Gastrocnemius medialis (tissue), 4 donors: Measurements from ENCODE around the gene ACTA2. TPM values are rescaled to one million over a fixed set of nuclear protein-coding genes. Genes with fewer than 3 reads are reported as not detected.

Experiments
- ATAC-seq, 2 donors: fragments of 150-250 bp; one replicate each; pipeline ENCODE4 v1.9.1; 2016
- DNase-seq, 2 donors: peaks; one replicate each; pipeline ENCODE4 v3.0.0-alpha.2; 2019
- H3K27ac ChIP-seq, 4 donors: fragments of 200-600 bp; sonication (generic); 1 replicate in 1 of 4; 2 replicates in 3 of 4; pipeline ENCODE4 v1.5.1; 2016 to 2018; ENCODE audit warnings: mild to moderate bottlenecking in 2 of 4, moderate library complexity in 1 of 4
- H3K27me3 ChIP-seq, 3 donors: fragments of 200-600 bp; sonication (generic) in 2 of 3; 1 replicate in 1 of 3; 2 replicates in 2 of 3; pipeline versions ENCODE4 v1.5.1 to v1.6.0; 2016 to 2019; ENCODE audit warnings: mild to moderate bottlenecking in 1 of 3, moderate library complexity in 1 of 3
- H3K36me3 ChIP-seq, 2 donors: fragments of 200-600 bp; sonication (generic) in 1 of 2; one replicate each; pipeline ENCODE4 v1.5.1; 2017 to 2018
- H3K4me1 ChIP-seq, 2 donors: fragments of 200-600 bp; sonication (generic) in 1 of 2; one replicate each; pipeline ENCODE4 v1.5.1; 2016 to 2017; ENCODE audit warnings: mild to moderate bottlenecking in 2 of 2
- H3K4me3 ChIP-seq, 4 donors: fragments of 200-600 bp; sonication (generic) in 3 of 4; 1 replicate in 1 of 4; 2 replicates in 3 of 4; pipeline ENCODE4 v1.5.1; 2016 to 2019; ENCODE audit warnings: mild to moderate bottlenecking in 2 of 4
- H3K9me3 ChIP-seq, 3 donors: fragments of 200-600 bp; sonication (generic) in 2 of 3; 1 replicate in 1 of 3; 2 replicates in 2 of 3; pipeline ENCODE4 v1.5.1; 2016 to 2019
- CTCF ChIP-seq, 5 experiments: fragments of 450-650 bp in 3 of 5; fragments of 200-600 bp in 2 of 5; sonication (generic) in 2 of 5; IDR thresholded peaks in 4 of 5; conservative IDR thresholded peaks in 1 of 5; 1 replicate in 4 of 5; 2 replicates in 1 of 5; pipeline ENCODE4 v1.5.1; 2016 to 2019; ENCODE audit warnings: antibody characterized with exemption in 5 of 5, mild to moderate bottlenecking in 3 of 5, moderate library complexity in 3 of 5
- POLR2A ChIP-seq, 2 donors: fragments of 450-650 bp; IDR thresholded peaks; one replicate each; pipeline ENCODE4 v1.6.1; 2017; ENCODE audit warnings: antibody characterized with exemption in 2 of 2, mild to moderate bottlenecking in 2 of 2, moderate library complexity in 2 of 2
- in situ Hi-C, 4 donors: fragments of 200-750 bp; cut with MboI; loops; one replicate each; pipeline versions ENCODE4 v1.15.0 to v1.8.0; 2017; ENCODE audit warnings: low sequenced_read_pairs in 4 of 4
- intact Hi-C: fragments of 100-400 bp; cut with DNase I; formaldehyde crosslinking; loops from one replicate; pipeline ENCODE4 v1.15.1; 2023; ENCODE audit warnings: low total_unique reads
- total RNA-seq, 4 donors: library from RNA; depleted of rRNA; stranded (reverse); fragments of >200 nt; gene quantifications; one replicate each; pipeline versions ENCODE4 v1.1.0 to v1.2.3, GENCODE V29; 2016

ACTA2 gene
- total RNA-seq, 4 donors from 2014 or later: 23.4 to 119 (median 74.2) TPM

DNA sequence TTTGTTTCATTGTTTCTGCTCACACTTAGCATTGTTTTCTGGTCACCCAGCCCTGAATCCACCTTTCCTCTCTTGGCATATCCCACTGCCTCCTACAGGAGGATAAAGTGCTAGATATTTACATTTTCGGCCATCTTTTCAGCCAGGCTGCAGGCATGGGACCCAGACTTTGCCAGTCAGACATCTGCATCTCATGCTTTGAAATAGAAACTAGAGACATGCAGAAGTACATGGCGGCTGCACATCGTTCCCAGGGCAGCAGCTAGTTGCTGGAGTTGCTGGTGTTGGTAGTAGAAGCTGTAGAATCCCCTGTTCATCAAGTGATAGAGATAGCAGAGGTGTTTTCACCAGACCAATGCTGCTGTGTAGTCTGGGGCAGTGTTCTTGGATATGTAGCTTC is 53.8 kb downstream of the ACTA2 start:
- intact Hi-C loops (no loop called here), in situ Hi-C loops (no loop called here)
- DNase-seq (no peak), ATAC-seq (no peak)
- no peaks in the 10 kb centered on the region for H3K36me3 ChIP-seq
- H3K9me3 ChIP-seq: no peaks in the 10 kb centered on the region
- H3K4me3 ChIP-seq: no peak overlapping the region
- no peak overlapping the region for H3K27ac ChIP-seq
- TF ChIP-seq POLR2A (IDR thresholded peaks at IDR 0.05) (no peak), CTCF (IDR thresholded peaks at IDR 0.05 in 4 of 5, conservative IDR thresholded peaks at IDR 0.05 in 1 of 5) (no peak)
- H3K27me3 ChIP-seq: no peaks in the 10 kb centered on the region
- peaks cover 0 to 4% of the 10 kb centered on the region in 2 donors for H3K4me1 ChIP-seq

- Histone ChIP-seq H3K27ac (peak overlapping the region; percentile 37 to 59 (median 44)), H3K27me3 (no peaks in the 10 kb centered on the region), H3K4me1 (peaks cover 0 to 4% of the 10 kb centered on the region in 2 donors), H3K9me3 (no peaks in the 10 kb centered on the region), H3K4me3 (no peak overlapping the region), H3K36me3 (no peaks in the 10 kb centered on the region)
- DNase-seq (no peak), ATAC-seq (peak in 1 of 2 donors; percentile 24)
- TF ChIP-seq POLR2A (IDR thresholded peaks at IDR 0.05): no peak
- no peak for TF ChIP-seq CTCF (IDR thresholded peaks at IDR 0.05 in 4 of 5, conservative IDR thresholded peaks at IDR 0.05 in 1 of 5)
- intact Hi-C loops: loop anchor here (2.0 kb wide), 1 partner anchor 16 kb away; no protein-coding TSS in a partner anchor
- in situ Hi-C loops: no loop called here
Measured at GRCh38 chr10:88896994-88897853, 55.3 kb downstream of the ACTA2 start.

GRCh38 chr10:88896372-88896993 is 56.1 kb downstream of the ACTA2 start:
- no peaks in the 10 kb centered on the region for H3K36me3 ChIP-seq
- DNase-seq (no peak), ATAC-seq (no peak)
- intact Hi-C loops (loop anchor here (2.0 kb wide), 1 partner anchor 16 kb away; no protein-coding TSS in a partner anchor), in situ Hi-C loops (no loop called here)
- H3K27me3 ChIP-seq: no peaks in the 10 kb centered on the region
- no peaks in the 10 kb centered on the region for H3K9me3 ChIP-seq
- H3K4me1 ChIP-seq: peaks cover 0 to 4% of the 10 kb centered on the region in 2 donors
- no peak for TF ChIP-seq POLR2A (IDR thresholded peaks at IDR 0.05)
- H3K4me3 ChIP-seq: no peak overlapping the region
- peak overlapping the region; percentile 37 to 59 (median 44) for H3K27ac ChIP-seq

DNA sequence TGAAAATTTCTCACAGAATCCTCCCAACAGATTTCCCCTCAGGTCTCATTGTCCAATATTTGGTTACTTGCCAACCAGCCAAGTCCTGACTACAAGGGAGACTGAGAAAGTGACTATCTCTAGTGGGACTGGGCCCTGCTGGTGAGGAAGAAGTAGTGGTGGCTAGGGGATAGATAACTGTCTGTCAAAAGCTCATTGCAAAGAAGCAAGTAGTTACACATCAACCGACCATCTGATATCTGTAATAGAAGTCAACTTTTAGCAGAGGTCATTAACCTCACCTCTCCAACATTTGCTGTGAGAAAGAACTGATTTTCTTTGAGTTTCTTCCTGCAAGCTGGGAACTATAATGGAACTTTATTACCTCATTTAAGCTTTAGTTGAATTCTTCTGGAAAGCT is 57.3 kb downstream of the ACTA2 start:
- in situ Hi-C loops (no loop called here), intact Hi-C loops (no loop called here)
- no peak overlapping the region for H3K4me3 ChIP-seq
- ATAC-seq (no peak), DNase-seq (no peak)
- no peaks in the 10 kb centered on the region for H3K27me3 ChIP-seq
- TF ChIP-seq POLR2A (IDR thresholded peaks at IDR 0.05) (no peak), CTCF (IDR thresholded peaks at IDR 0.05 in 4 of 5, conservative IDR thresholded peaks at IDR 0.05 in 1 of 5) (no peak)
- peaks cover 0 to 4% of the 10 kb centered on the region in 2 donors for H3K4me1 ChIP-seq
- no peaks in the 10 kb centered on the region for H3K36me3 ChIP-seq
- H3K9me3 ChIP-seq: no peaks in the 10 kb centered on the region
- H3K27ac ChIP-seq: no peak overlapping the region

DNA sequence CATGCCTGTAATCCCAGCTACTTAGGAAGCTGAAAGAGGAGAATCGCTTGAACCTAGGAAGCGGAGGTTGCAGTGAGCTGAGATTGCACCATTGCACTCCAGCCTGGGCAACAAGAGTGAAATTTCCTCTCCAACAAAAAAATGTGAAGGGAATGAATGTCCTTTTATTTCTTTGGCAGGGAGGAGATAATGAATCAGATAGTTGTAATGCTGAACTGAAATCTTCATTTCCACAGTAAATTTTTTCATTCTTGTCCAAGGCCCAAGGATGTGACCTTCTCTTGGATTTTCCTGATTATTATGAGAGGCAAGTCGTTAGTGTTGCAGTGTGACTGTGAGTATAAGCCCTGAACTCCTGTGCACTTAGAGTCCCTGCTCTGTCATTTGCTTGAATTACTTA is 59.0 kb downstream of the ACTA2 start:
- H3K4me1 ChIP-seq: peaks cover 0 to 4% of the 10 kb centered on the region in 2 donors
- peak overlapping the region in 1 of 4 donors; percentile 47 for H3K27ac ChIP-seq
- in situ Hi-C loops: no loop called here
- ATAC-seq (peak; percentile 74 to 75), DNase-seq (peak in 1 of 2 donors; percentile 26)
- no peaks in the 10 kb centered on the region for H3K36me3 ChIP-seq
- TF ChIP-seq CTCF (IDR thresholded peaks at IDR 0.05 in 4 of 5, conservative IDR thresholded peaks at IDR 0.05 in 1 of 5) (no peak), POLR2A (IDR thresholded peaks at IDR 0.05) (no peak)
- H3K4me3 ChIP-seq: no peak overlapping the region
- intact Hi-C loops: no loop called here
- no peaks in the 10 kb centered on the region for H3K27me3 ChIP-seq
- H3K9me3 ChIP-seq: no peaks in the 10 kb centered on the region
